Muscle of arm (tissue), 12 donors: ENCODE data around the gene STK11. TPM values are rescaled to one million over a fixed set of nuclear protein-coding genes. Genes with fewer than 3 reads are reported as not detected.

Experiments used
- DNase-seq: peaks from one replicate; pipeline ENCODE4 v3.0.0-alpha.2; 2013
- polyA plus RNA-seq, 12 donors: library from polyadenylated mRNA; unstranded; fragments of 120-200 nt; gene quantifications; one replicate each; pipeline ENCODE4 v1.2.1, GENCODE V29; 2013; ENCODE audit not compliant: insufficient read length in 12 of 12

Gene STK11
- polyA plus RNA-seq, 12 donors: 35.8 to 56.1 (median 44.3) TPM; not detected in 1

DNA sequence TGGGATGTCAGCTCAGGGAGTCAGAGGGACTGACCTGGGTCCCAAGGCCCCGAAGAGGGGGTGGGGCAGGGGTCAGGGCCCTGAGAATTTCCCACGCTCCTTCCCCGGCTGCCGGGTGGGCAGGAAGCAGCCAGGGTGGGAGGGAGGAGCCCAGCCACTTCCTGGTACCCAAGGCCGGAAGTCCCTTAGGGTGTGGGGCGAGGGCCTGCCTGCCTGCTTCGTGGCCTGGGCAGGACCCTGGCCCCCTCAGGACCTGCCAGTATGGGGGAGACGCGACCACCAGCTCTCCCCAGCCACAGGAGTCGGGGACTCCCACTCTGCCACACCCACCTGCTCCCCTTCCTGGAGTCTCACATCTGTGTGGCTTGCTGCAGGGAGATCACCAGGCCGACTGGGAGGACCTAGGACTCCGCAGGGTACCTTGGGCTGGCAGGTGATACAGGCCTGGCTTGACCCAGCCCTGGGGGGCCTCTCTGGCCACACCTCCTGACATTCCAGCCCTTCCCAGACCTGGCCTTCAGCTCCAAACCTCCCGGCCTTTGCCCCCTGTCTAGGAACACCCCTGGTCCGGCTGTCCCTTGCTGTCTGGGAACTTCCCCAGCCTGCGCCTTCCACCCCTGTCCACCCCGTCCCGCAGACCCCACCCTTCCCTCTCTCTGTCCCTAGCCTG, 53.8 kb downstream of the STK11 start:
- no peak for DNase-seq

- DNase-seq: no peak
Observed at GRCh38 chr19:1259876-1260748, 54.5 kb downstream of the STK11 start.

- DNase-seq: peak; percentile 97
Observed at GRCh38 chr19:1260749-1261537, 55.4 kb downstream of the STK11 start.

DNA sequence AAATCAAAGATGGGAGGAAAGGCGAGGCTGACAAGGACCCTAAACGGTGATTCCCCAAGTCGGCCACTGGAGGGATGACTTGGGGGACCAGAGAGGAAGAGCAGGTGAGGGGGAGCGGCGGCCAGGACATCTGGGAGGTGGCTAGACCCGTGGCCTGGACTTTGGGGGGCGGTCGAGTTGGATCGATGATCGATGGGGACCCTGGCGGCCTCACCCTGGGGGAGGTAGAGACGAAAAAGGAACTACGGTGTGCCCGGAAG, 55.9 kb downstream of the STK11 start:
- DNase-seq: no peak

DNA sequence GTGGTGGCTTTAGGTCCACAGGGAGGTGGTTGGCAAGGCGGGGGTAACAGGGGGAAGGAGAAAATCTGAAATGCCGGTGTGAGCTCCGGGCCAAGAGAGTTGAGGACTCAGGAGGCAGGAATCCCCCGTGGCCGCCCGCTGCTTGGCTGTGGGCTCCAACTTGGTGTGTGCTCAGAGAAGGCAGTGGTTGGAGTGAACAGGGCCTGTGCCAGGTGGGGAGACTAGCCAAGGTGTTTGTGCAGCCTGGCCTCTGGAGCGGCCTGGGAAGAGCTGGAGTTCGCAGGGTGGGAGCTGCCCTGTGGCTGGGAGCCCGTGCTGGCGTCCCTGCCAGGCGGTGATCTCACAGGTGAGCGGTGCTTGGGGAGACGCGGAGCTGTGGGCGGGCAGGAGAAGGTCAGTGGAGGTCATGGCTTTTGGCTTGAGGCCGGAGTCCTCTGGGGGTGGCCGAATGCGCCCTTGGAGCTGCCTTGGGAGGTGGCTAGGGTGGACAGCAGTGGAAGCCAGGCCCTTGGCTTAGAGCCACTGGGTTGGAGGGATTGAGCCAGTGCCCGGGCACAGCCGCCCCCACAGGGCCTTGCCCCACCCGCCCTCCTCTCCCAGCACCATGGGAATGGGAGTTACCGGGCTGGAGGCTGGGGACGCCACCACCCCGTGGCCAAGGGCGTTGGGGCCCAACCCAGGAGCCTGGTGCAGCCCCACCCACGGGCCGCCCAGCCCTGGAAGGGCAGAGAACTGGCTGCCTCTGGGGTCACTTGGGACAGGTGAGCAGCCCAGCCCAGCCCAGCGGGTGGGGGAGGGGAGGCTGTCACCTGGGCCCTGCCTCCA, 56.4 kb downstream of the STK11 start:
- no peak for DNase-seq

DNA sequence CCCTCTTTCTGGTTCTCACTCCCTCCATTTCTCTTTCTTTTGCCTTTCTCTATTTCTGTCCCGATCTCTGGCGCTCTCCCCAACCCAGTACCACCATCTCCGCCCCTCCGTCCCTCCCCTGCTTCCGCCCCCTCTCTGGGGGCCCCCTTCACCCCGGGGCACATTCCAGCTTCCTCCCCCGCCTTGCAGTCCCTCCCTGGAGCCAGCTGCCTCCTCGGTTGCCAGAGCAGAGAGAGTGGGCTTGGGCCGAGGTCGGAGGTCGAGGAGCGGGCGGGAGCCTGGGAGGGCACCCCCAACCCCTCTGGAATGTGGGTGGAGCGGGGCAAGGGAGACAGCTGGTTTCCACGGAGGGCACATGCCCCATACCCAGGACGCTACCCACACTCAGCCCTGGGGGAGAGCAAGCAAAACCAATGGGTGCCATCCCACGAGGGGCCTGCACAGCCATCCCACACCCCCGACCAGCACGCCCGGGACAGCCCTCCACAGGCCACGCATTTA, 57.1 kb downstream of the STK11 start:
- DNase-seq: no peak

- no peak for DNase-seq
Observed at GRCh38 chr19:1263188-1263587, 57.6 kb downstream of the STK11 start.

DNA sequence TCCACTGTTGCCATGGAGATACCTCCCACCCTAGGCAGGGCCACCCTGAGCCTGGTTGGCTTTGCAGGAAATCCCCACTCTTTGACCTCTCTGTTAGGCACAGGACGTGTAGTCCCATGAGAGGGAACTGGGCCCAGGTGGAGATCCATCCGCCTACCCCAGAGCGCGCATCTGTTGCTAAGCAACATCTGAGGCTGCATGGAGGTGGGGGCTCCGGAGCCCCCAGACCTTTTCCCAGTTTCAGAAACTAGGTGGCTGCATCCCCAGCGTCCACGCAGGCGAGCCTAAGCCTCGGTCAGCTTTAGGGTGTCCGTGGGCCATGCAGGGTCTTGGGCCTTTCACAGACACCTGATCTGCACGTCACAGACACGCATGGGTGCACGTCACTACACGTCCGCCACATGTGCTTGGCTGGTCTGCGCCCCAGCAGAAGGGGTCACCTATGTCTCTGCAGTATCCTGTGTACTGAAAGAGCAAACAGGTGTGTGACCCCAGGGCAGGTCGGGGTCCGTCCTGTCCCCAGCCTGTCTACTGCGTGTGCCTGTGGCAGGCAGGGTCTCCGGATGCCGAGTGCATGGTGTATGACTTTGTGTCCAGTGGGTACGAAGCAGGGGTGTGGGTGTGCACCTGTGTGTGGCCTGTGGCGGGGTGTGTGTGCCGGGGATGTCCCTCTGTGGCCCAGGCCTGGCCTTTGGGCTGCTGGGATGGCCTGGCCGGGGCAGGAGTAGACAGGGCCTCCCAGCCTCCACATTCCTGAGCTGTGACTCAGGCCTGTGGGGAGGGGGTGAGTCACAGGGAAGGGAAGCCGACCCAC, 59.4 kb downstream of the STK11 start:
- no peak for DNase-seq

DNA sequence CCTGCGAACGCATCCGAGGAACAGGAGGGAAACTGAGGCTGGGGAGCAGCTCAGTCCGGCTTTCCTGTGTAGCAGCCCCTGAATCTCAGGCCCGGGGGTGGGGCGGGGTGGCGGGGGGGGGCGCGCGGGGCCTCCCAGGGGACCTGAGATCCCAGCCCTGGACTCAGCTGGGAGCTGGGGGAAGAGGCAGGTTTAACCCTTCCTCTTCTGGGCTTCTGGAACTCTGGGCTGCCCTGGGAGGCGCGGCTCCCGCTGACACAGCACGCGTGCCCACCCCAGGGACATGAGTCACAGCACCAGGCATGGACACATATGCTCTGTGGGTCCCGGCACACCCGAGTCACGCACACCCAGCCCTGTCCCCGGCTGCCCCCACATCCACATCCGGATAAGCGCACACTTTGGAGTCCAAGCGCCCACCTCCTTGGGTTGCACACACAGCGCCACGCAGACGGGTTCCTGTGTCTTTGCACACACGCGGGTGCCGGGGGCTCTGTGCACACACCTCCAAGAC, 60.1 kb downstream of the STK11 start:
- no peak for DNase-seq

DNA sequence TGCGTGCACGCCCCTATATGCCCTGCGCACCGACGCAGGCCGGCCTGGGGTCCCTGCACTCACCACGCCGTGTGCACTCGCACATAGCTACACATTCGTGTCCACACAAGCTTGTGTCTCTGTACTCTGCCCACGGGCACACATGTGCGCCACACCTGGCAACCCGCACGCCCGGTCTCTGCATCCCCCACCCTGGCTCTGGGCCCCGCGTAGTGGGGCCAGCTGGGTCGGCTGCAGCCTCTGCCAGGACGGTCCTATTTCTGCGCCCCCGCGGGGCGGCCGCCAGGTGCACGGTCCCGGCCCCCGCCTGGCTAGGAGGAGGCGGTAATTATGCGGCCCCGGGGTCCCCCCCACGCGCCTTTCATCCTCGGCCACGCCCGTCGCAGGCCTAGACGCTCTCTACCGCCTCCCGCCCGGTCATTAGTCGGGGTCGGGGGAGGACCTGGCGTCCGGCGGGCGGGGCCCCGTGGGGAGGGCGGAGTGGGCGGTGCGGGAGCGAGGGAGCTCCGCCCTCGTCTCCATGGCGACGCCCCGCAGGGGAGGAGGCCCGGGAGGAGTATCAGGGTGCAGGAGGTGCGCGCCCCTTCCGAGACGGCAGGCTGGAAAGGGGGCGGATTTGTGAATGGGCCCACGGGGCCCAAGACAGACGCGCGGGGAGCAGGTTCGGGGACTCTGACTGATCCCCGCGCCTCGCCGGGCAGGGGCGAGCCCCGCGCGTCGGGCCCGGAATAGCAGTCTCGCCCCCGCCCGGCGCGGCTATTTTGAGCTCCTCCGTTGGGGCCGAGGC, 60.7 kb downstream of the STK11 start:
- DNase-seq: peak; percentile 72

DNA sequence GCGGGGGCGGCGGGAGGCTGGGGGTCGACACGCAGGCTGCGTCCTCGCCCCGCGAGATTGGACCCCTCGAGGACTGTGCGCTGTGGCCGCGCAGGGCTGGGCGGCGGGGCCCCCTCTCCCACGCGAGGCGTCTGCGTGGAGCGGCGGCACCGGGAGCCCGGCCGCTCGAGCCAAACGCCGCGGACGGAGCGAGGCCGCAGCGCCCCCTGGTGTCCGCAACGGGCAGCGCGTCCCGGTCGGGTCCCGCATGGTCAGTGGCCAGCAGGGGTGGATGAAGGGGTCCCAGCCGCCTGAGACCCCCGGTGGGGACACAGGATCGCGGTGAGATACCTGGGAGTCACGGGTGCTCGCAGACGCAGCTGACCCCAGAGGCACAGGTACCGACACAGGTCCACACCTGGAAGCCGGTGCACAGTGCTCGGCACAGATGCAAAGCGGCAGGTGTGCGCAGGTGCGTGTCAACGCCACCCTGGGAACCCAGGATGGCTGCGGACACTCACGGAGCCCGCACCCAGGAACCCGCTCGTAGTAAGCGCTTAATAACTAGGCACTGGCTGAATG, 61.4 kb downstream of the STK11 start:
- DNase-seq: peak; percentile 72

DNA sequence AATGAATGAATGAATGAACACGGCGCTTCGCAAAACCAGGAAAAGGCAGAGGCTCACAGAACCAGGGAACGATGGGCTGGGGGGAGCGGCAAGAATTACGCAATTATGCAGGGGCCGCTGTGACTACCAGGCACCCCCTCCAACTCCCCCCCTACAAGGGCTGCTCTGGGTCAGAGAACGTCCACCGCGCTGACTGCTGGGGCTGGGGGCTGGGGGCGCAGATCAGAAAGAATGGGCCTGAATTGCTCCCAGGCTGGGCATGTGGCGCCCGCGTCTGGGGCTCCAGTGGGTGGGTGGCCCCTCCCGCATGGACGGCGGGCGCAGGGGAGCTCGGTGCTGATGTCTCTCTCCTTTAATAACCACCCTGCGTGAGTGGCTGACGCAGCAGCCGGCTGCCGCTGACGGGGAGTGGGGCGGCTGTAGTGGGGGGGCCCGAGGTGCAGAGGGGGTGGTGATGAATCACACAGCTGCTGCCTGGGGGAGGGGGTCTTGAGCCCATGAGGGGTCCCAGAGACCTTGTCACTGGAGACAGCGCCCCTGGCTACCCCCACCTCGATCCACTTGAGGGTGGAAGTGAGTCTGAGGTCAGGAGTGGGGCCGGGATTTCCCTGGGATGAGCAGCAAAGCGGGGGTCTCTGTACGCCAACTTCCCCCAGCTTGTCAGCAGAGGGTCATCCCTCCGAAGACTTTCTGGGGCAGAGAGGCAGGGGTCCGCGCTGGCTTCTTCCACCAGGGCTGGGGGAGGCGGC, 62.1 kb downstream of the STK11 start:
- DNase-seq: no peak

DNA sequence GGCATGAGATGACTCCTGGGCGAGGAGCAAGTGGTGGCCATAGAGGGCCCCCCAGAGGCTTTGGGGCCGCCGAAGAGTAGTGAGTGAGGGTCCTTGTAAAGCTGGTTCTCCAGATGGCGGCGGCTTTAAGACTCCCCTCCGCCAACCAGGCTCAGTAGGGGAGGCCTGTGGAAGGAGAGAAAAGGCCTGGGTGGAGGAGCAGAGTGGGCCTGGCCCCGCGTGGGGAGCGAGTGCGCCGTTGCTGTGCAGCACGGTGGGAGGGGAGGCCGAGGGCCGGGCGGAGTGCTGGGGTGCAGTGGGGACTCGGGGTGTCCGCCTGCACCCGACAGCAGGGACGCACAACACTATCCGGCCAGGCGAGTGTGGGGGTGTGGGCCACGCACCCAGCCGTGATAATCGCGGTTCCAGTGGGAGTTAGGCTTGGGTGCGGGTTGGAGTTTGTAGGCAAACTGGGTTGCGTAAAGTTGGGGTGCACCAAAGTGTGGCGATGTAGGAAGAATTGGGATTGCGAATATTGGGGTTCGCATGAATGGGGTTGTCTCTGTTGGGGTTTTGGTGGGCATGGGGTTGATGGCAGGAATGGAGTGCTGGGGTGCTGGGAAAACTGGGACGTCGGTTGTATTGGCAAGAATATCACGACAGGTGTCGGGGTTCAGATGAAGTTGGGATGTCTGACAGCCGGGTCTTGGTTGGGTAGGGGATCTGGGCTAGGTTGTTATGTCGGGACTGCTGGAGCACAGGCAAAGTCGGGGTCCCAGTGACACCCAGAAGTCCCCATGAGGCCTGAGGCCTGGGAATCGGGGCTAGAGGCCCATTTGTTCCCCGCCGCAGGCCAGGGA, 62.9 kb downstream of the STK11 start:
- DNase-seq: no peak

DNA sequence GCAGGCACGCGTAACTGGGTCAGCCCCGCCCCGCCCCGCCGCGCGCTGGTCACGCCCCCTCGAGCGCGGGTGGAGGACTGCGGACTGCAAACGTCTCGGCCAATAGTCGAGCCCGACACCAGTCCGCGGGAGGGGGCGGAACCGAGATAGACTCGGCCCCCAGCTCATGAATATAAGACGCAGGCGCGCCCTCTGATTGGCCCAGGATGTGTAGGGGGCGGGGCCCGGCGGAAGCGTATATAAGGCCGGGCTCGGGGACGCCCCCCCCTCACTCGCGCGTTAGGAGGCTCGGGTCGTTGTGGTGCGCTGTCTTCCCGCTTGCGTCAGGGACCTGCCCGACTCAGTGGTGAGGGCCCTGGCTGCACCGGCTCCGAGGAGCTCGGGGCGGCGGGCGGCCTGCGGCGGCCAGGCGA, 63.5 kb downstream of the STK11 start, which contains the start of gene CIRBP:
Gene CIRBP, plus strand, starts transcription at position 268 of the 413 bp plus-strand sequence. CDS start 1,602 bp downstream, outside the sequence.
- peak; percentile 98 for DNase-seq

- peak; percentile 84 for DNase-seq
Observed at GRCh38 chr19:1269478-1270212, 64.1 kb downstream of the STK11 start.

- DNase-seq: no peak
Observed at GRCh38 chr19:1270213-1270853, 64.8 kb downstream of the STK11 start.
